NT2/D1 (cell line): Measurements from ENCODE around the gene LUC7L2.

Source experiments
- DNase-seq: peaks from one replicate; pipeline ENCODE4 v3.0.0-alpha.2; 2011; ENCODE audit warnings: low read depth, low spot score
- H3K27me3 ChIP-seq: 2 replicates; pipeline ENCODE4 v1.6.0; 2011; ENCODE audit warnings: mild to moderate bottlenecking; ENCODE audit not compliant: insufficient read length, insufficient read depth
- H3K36me3 ChIP-seq: 2 replicates; pipeline ENCODE4 v1.6.1; 2011; ENCODE audit warnings: mild to moderate bottlenecking, low read length, mixed read lengths; ENCODE audit not compliant: insufficient read depth, insufficient read length
- H3K4me1 ChIP-seq: 2 replicates; pipeline ENCODE4 v1.5.1; 2011; ENCODE audit not compliant: insufficient read depth, insufficient read length
- H3K4me3 ChIP-seq: 2 replicates; pipeline ENCODE4 v1.5.1; 2011; ENCODE audit warnings: low read depth; ENCODE audit not compliant: insufficient read length
- H3K9ac ChIP-seq: 2 replicates; pipeline ENCODE4 v1.6.0; 2011; ENCODE audit warnings: low read depth; ENCODE audit not compliant: insufficient read length
- H3K9me3 ChIP-seq: 2 replicates; pipeline ENCODE4 v1.5.1; 2011; ENCODE audit warnings: mild to moderate bottlenecking, low read length; ENCODE audit not compliant: insufficient read depth
- SUZ12 ChIP-seq: IDR thresholded peaks from 2 replicates; pipeline ENCODE4 v1.6.1; 2011; ENCODE audit not compliant: insufficient read length, insufficient read depth; ENCODE audit errors: extremely low read depth
- YY1 ChIP-seq: IDR thresholded peaks from 2 replicates; pipeline ENCODE4 v1.6.1; 2011; ENCODE audit not compliant: insufficient read length, insufficient read depth
- ZNF274 ChIP-seq: IDR thresholded peaks from 2 replicates; pipeline ENCODE4 v1.6.1; 2011; ENCODE audit warnings: mild to moderate bottlenecking, low read depth, low read length

The LUC7L2 gene

GRCh38 chr7:139387594-139387993 lies 27.9 kb downstream of the LUC7L2 start:
- H3K4me1 ChIP-seq, result no peaks in the 10 kb centered on the region
- no peaks in the 10 kb centered on the region for H3K9me3 ChIP-seq
- no peaks in the 10 kb centered on the region for H3K27me3 ChIP-seq
- no peak overlapping the region for H3K4me3 ChIP-seq
- TF ChIP-seq YY1 (no peak), SUZ12 (no peak), ZNF274 (no peak)
- no peak overlapping the region for H3K9ac ChIP-seq
- DNase-seq, result no peak
- peaks cover 17% of the 10 kb centered on the region for H3K36me3 ChIP-seq

- no peak overlapping the region for H3K9ac ChIP-seq
- no peaks in the 10 kb centered on the region for H3K4me1 ChIP-seq
- no peaks in the 10 kb centered on the region for H3K9me3 ChIP-seq
- no peaks in the 10 kb centered on the region for H3K27me3 ChIP-seq
- TF ChIP-seq SUZ12, result no peak
- no peak for TF ChIP-seq ZNF274
- no peak for TF ChIP-seq YY1
- DNase-seq, result no peak
- no peak overlapping the region for H3K4me3 ChIP-seq
- H3K36me3 ChIP-seq, result peaks cover 22% of the 10 kb centered on the region
Observed at GRCh38 chr7:139389091-139389490, 29.4 kb downstream of the LUC7L2 start.

GRCh38 chr7:139389774-139390173 lies 30.1 kb downstream of the LUC7L2 start:
- no peak overlapping the region for H3K4me3 ChIP-seq
- no peak overlapping the region for H3K9ac ChIP-seq
- H3K9me3 ChIP-seq, result no peaks in the 10 kb centered on the region
- H3K4me1 ChIP-seq, result no peaks in the 10 kb centered on the region
- no peak for TF ChIP-seq YY1
- no peak for TF ChIP-seq SUZ12
- no peak for TF ChIP-seq ZNF274
- DNase-seq, result no peak
- peaks cover 22% of the 10 kb centered on the region for H3K36me3 ChIP-seq
- H3K27me3 ChIP-seq, result no peaks in the 10 kb centered on the region

GRCh38 chr7:139393621-139394211 lies 34.0 kb downstream of the LUC7L2 start:
- no peak overlapping the region for H3K9ac ChIP-seq
- H3K36me3 ChIP-seq, result peaks cover 19% of the 10 kb centered on the region
- H3K27me3 ChIP-seq, result no peaks in the 10 kb centered on the region
- H3K4me1 ChIP-seq, result no peaks in the 10 kb centered on the region
- no peak for DNase-seq
- no peak overlapping the region for H3K4me3 ChIP-seq
- no peaks in the 10 kb centered on the region for H3K9me3 ChIP-seq
- TF ChIP-seq ZNF274, result no peak
- TF ChIP-seq SUZ12, result no peak
- no peak for TF ChIP-seq YY1

GRCh38 chr7:139394540-139394939 lies 34.8 kb downstream of the LUC7L2 start:
- DNase-seq, result no peak
- Histone ChIP-seq H3K36me3 (peaks cover 17% of the 10 kb centered on the region), H3K4me3 (no peak overlapping the region), H3K27me3 (no peaks in the 10 kb centered on the region), H3K9me3 (no peaks in the 10 kb centered on the region), H3K4me1 (no peaks in the 10 kb centered on the region), H3K9ac (no peak overlapping the region)
- TF ChIP-seq ZNF274, result no peak
- no peak for TF ChIP-seq YY1
- TF ChIP-seq SUZ12, result no peak

GRCh38 chr7:139396323-139396951 lies 36.7 kb downstream of the LUC7L2 start:
- Histone ChIP-seq H3K9ac (no peak overlapping the region), H3K9me3 (no peaks in the 10 kb centered on the region), H3K27me3 (no peaks in the 10 kb centered on the region), H3K4me3 (no peak overlapping the region), H3K36me3 (peaks cover 27% of the 10 kb centered on the region), H3K4me1 (no peaks in the 10 kb centered on the region)
- no peak for DNase-seq
- TF ChIP-seq YY1, result no peak
- no peak for TF ChIP-seq SUZ12
- no peak for TF ChIP-seq ZNF274

GRCh38 chr7:139397192-139397591 lies 37.5 kb downstream of the LUC7L2 start:
- no peak for DNase-seq
- no peak overlapping the region for H3K4me3 ChIP-seq
- no peaks in the 10 kb centered on the region for H3K9me3 ChIP-seq
- H3K4me1 ChIP-seq, result no peaks in the 10 kb centered on the region
- TF ChIP-seq ZNF274 (no peak), YY1 (no peak), SUZ12 (no peak)
- H3K36me3 ChIP-seq, result peaks cover 34% of the 10 kb centered on the region
- H3K27me3 ChIP-seq, result no peaks in the 10 kb centered on the region
- H3K9ac ChIP-seq, result no peak overlapping the region
